Endothelial cell of umbilical vein (primary cell): ENCODE results near the gene NUP153.

Experiments
- EZH2 ChIP-seq: IDR thresholded peaks from 2 replicates; pipeline ENCODE4 v1.6.1; 2012; ENCODE audit warnings: borderline replicate concordance, low read depth, mild to moderate bottlenecking, moderate library complexity, low read length, inconsistent platforms; ENCODE audit not compliant: severe bottlenecking
- FOS ChIP-seq: IDR thresholded peaks from 2 replicates; pipeline ENCODE4 v1.6.1; 2011; ENCODE audit warnings: mild to moderate bottlenecking, low read length, moderate library complexity, borderline replicate concordance; ENCODE audit not compliant: insufficient read depth
- GATA2 ChIP-seq: IDR thresholded peaks from 2 replicates; pipeline ENCODE4 v1.7.0; 2011; ENCODE audit warnings: low read depth, mild to moderate bottlenecking, moderate library complexity, mixed read lengths, low read length; ENCODE audit not compliant: insufficient read length, insufficient read depth
- JUN ChIP-seq: IDR thresholded peaks from 2 replicates; pipeline ENCODE4 v1.6.1; 2011; ENCODE audit warnings: borderline replicate concordance, low read depth; ENCODE audit not compliant: insufficient read length, insufficient read depth
- MYC ChIP-seq: IDR thresholded peaks from one replicate; pipeline ENCODE4 v1.6.1; 2011; ENCODE audit warnings: mild to moderate bottlenecking, low read depth, low read length
- POLR2A ChIP-seq: IDR thresholded peaks from 2 replicates; pipeline ENCODE4 v1.6.1; 2012; ENCODE audit warnings: low read depth, mild to moderate bottlenecking, control low read depth, low read length
- POLR2AphosphoS5 ChIP-seq: IDR thresholded peaks from 2 replicates; pipeline ENCODE4 v1.6.1; 2012; ENCODE audit warnings: low read depth, mild to moderate bottlenecking, control low read depth, low read length, moderate library complexity; ENCODE audit not compliant: insufficient read depth
- TF ChIP-seq, protein P1 (sequence below), 2 donors: IDR thresholded peaks; 1 replicate in 1 of 2; 2 replicates in 1 of 2; pipeline ENCODE4 v1.5.1; 2011; ENCODE audit warnings: low read length in 2 of 2, mild to moderate bottlenecking in 2 of 2, moderate library complexity in 2 of 2, control low read depth in 1 of 2, inconsistent platforms in 1 of 2, low read depth in 1 of 2; ENCODE audit not compliant: insufficient read depth in 1 of 2; ENCODE audit errors: extremely low read depth in 1 of 2
- TF ChIP-seq, protein P2 (sequence below): IDR thresholded peaks from 2 replicates; pipeline ENCODE4 v1.6.1; 2011; ENCODE audit not compliant: insufficient read depth, insufficient read length

GRCh38 chr6:17650656-17651309 lies 55.9 kb downstream of the NUP153 start:
- TF ChIP-seq, protein P1, sequence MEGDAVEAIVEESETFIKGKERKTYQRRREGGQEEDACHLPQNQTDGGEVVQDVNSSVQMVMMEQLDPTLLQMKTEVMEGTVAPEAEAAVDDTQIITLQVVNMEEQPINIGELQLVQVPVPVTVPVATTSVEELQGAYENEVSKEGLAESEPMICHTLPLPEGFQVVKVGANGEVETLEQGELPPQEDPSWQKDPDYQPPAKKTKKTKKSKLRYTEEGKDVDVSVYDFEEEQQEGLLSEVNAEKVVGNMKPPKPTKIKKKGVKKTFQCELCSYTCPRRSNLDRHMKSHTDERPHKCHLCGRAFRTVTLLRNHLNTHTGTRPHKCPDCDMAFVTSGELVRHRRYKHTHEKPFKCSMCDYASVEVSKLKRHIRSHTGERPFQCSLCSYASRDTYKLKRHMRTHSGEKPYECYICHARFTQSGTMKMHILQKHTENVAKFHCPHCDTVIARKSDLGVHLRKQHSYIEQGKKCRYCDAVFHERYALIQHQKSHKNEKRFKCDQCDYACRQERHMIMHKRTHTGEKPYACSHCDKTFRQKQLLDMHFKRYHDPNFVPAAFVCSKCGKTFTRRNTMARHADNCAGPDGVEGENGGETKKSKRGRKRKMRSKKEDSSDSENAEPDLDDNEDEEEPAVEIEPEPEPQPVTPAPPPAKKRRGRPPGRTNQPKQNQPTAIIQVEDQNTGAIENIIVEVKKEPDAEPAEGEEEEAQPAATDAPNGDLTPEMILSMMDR (IDR thresholded peaks at IDR 0.05; ENCODE audit: extremely low read depth in 1 of 2, insufficient read depth in 1 of 2, low read depth in 1 of 2, low read length in 2 of 2), result no peak
- TF ChIP-seq EZH2 (no peak), POLR2A (no peak), POLR2AphosphoS5 (no peak), MYC (no peak), FOS (no peak), JUN (no peak), GATA2 (no peak)
- TF ChIP-seq, protein P2, sequence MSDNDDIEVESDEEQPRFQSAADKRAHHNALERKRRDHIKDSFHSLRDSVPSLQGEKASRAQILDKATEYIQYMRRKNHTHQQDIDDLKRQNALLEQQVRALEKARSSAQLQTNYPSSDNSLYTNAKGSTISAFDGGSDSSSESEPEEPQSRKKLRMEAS, result no peak
